Testis (tissue), 2 donors: ENCODE results near the gene NRROS.

Experiments
- POLR2A ChIP-seq: fragments of 450-650 bp; IDR thresholded peaks from one replicate; pipeline ENCODE4 v1.6.1; 2017; ENCODE audit warnings: antibody characterized with exemption, mild to moderate bottlenecking, moderate library complexity
- TF ChIP-seq, protein P1 (sequence below), 3 experiments: fragments of 450-650 bp in 2 of 3; fragments of 200-600 bp in 1 of 3; sonication (generic) in 1 of 3; IDR thresholded peaks; one replicate each; pipeline ENCODE4 v1.5.1; 2016 to 2019; ENCODE audit warnings: antibody characterized with exemption in 3 of 3, mild to moderate bottlenecking in 2 of 3, moderate library complexity in 1 of 3

DNA sequence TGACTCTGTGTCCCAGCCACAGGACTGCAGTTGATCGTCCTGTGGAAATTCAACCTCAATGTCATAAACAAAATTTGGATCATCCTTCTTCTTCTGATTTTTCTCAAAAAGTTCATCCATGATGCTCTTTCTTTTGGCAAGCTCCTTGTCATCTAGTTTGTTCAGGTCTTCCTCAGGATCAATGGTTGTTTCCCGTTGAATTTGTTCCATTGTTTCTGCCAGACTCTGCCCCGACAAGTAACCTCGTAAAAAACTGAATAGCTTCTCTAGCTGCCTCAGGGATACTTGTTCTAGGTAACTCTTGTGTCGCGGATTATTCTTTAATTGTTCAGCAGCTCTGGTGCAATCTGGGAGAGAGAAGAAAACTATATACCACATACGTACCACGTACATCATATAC is 68.1 kb downstream of the NRROS start:
- TF ChIP-seq, protein P1, sequence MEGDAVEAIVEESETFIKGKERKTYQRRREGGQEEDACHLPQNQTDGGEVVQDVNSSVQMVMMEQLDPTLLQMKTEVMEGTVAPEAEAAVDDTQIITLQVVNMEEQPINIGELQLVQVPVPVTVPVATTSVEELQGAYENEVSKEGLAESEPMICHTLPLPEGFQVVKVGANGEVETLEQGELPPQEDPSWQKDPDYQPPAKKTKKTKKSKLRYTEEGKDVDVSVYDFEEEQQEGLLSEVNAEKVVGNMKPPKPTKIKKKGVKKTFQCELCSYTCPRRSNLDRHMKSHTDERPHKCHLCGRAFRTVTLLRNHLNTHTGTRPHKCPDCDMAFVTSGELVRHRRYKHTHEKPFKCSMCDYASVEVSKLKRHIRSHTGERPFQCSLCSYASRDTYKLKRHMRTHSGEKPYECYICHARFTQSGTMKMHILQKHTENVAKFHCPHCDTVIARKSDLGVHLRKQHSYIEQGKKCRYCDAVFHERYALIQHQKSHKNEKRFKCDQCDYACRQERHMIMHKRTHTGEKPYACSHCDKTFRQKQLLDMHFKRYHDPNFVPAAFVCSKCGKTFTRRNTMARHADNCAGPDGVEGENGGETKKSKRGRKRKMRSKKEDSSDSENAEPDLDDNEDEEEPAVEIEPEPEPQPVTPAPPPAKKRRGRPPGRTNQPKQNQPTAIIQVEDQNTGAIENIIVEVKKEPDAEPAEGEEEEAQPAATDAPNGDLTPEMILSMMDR (IDR thresholded peaks at IDR 0.05), result no peak
- TF ChIP-seq POLR2A, result no peak
